ENCODE results near the gene PPP4R2.

DNA sequence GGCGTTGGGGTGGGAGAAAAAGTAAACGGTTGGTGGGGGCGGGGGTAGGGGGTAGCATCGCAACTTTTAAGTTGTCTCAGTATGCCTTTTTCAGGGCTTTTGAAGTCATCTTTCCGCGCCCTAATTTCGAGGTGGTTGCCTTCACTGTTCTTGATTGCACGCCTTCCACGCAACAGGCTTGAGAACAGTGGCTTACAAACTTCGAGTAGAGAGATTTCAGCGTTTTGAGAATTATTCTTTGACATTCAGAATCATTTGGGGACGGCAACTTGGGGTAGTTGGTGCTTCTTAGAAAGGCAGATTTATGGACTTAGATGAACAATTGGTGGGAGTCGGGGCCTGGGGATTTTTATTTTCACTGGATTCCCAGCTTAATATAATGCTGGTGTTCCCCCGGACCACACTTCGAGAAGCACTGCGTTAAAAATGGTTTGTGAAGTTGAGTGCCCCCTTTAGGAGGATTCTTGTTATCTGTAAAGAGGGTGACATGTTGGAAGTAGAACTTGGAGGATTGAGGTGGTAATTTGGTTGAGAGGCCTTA is 880 bp downstream of the PPP4R2 start:
- TF ChIP-seq POLR2A (IDR thresholded peaks at IDR 0.05) (no peak), CTCF (IDR thresholded peaks at IDR 0.05) (no peak), EP300 (IDR thresholded peaks at IDR 0.05) (no peak)
